NCI-H748 treated with DMSO at 0.1 percent for 48 hours (cell line): Measurements from ENCODE around the gene DCDC1.
A peak's percentile ranks its signal among the peaks of the same experiment; 100 is the strongest.
"Not testable (repeated sequence)": the region's sequence is repeated elsewhere in the genome, so short reads cannot be mapped to it uniquely, and the experiment has no call there.

ENCODE experiments used
- DNase-seq: peaks from one replicate; lab custom pipeline; 2025; lab: John Stamatoyannopoulos, UW

Gene DCDC1

DNA sequence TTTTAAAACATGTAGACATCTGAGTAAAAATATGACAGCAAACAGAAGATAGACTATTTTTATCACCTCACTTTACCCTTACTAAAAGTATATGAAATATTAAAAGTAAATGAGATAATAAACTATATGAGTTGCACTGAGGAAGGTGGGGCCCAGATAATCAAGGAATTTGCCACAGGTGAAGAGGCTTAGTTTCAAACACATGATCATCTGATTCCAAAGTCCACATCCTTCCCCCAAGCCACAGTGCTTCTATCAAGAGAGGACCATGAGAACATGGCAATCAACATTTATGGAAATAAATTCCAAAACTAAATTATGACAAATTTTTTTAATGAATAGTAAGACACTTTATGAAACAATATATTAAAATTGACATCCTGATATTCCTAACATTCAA, 384.0 kb downstream of the DCDC1 start:
- DNase-seq: no peak

DNA sequence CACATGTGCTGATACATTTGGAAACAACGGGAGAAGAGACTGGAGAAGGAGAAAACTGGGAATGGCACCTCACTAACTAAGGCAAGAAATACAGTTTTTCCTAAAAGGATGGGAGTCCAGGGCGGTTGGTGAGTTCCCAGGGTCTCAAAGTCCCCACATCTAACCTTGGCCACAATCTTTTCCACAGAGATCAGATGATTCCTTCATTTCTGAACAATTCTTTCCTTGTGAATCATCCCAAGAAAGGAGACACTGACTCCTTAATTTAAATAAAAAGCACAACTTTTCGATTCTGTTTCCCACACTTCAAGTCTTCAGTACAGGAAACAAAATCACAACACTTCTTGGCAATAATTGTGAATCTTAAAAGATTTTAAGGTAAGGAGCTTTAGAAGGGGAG, 384.7 kb downstream of the DCDC1 start:
- DNase-seq: no peak

DNA sequence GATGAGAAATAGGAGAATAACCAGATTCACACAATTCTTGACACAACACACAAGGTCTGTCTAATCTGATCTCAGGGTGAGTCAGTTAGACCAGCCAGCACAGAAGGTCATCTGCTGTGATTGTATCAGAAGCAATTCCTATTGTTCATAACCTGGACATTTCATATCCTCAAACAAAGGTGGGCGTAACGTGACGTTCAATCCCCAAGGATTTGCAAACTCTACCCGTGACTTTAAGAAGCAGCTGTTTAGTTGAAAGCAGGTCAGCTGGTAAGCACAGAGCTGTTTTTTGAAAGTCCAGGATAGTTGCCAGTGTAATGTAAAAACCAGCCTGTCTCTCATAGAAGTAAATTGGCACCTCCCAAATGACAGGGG, 385.1 kb downstream of the DCDC1 start:
- DNase-seq: no peak

DNA sequence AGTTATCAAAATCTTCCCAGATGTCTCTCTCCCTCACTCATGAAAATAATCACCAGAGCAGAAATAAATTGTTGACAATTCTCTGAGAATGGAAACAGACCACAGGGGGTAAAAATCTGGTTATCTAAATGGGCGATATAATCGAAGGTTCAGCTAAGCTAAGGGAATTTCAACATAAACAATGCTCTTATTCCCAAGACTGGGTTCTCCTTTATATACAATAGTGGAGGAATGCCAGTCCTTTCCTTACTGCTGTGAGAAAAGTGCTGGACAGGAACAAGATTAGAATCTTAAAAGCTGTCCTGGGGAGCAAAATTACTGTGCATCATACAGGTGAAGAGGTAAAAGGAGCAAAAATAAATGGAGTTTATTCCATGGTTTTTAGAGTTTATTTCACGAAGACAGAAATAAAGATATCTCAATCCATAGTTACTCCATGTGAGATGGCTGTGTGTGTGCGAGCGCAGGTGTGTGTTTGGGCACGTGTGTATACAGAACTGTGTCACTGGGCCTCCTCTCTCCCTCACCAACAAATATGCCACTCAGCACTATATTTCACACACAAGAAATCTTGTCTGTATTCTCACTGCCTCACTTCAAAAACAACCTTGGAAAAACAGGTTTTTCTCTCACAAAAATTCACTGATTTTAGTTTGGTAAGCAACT, 385.6 kb downstream of the DCDC1 start:
- DNase-seq: no peak

DNA sequence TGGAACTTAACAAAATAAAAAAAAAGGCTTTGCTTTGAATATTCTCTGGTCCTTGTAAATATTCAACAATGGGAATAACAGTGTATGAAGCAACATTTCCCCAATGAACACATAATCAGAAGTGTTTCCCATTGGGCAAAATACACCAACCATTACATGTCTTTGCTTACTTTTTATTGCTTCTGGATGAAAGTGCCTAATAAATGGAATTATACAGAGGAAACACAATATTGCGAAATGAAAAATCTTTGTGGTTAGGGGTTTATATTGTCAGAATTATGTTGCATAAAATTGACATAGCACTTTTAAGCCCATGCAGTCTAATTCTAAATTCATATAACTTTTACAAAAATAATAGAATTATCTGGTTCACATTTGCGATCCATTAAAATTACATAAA, 386.4 kb downstream of the DCDC1 start:
- no peak for DNase-seq

DNA sequence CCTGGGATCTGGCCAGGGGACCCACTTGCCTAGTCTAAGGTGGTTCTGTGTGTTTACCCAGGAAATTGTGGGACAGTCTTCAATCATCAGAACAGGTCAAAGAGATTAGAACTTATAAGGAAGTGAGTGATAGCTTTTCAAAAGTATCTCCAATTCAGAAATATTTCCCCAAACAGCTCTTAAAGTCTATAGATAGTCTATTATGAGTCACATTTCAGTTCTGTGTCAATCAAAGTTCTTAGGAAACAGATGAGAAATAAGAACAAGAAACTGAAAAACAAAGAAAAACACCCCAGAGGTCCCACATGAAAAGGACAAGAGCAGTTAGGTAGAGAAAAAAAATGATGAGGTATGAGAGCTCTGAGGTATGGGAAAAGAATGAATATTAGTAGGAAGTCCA, 402.0 kb downstream of the DCDC1 start:
- no peak for DNase-seq

DNA sequence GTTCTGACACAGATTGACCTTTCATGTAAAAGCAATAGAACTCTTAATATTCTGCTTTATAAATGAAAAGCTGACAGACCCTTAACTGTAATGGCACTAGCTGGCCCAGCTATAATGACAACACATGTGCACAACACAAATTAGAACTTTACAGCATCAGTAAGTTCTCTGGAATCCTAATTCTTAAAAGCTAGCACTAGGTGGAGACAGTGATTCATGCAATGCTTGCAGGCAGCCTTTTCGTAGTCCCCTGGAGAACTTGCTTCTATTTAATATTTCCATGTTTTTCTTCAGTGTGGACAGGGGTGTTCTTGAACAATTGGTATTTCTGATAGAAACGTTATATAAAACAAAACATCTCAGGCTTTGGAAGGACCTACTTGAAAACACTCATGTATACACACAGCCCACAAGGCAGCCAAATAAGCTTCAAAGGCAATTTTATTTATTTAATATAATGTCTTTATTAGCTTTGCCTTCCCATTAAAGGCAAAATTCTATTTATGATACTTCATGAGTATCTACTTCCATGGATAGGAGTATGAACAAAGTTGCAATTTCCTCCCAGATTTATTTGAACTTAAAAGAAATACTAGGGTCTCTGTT, 409.0 kb downstream of the DCDC1 start:
- peak; percentile 32 for DNase-seq

DNA sequence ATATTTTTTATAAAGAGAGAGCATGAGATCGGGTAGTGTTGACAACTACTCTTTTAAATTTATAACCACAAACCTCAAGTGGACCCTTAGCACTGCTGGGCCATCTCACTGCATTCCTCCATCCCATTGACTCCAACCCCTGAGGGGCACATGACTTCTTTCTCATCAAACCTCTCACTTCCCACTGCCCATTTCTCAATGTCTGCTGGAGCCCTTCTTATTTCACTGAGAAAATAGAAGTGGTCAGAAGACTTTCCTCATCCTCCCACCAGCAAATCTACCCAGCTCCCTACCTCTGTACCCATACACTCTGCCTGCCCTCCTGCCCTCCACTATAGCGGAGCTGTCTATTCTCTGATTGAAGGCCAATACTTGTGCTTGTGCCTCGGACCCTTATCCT, 412.8 kb downstream of the DCDC1 start:
- DNase-seq: no peak

DNA sequence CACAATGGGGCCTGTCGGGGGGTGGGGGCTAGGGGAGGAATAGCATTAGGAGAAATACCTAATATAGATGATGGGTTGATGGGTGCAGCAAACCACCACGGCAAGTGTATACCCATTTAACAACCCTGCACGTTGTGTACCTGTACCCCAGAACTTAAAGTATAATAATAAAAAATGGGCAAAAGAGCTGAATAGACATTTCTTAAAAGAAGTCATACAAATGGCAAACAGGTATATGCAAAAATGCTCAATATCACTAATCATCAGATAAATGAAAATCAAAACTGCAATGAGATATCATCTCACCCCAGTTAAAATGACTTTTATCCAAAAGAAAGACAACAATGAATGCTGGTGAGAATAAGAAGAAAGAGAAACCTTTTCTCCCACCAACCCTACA, 419.7 kb downstream of the DCDC1 start:
- no peak for DNase-seq

DNA sequence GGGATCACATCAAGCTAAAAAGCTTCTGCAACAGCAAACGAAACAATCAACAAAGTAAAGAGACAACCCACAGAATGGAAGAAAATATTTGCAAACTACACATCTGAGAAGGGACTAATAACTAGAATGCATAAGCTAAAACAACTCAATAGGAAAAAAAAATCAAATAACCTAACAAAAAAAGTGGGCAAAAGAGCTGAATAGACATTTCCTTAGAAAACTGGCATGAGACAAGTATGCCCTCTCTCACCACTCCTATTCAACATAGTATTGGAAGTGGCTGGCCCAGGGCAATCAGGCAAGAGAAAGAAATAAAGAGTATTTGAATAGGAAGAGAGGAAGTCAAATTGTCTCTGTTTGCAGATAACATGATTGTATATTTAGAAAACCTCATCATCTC, 421.8 kb downstream of the DCDC1 start:
- not testable (repeated sequence) for DNase-seq

DNA sequence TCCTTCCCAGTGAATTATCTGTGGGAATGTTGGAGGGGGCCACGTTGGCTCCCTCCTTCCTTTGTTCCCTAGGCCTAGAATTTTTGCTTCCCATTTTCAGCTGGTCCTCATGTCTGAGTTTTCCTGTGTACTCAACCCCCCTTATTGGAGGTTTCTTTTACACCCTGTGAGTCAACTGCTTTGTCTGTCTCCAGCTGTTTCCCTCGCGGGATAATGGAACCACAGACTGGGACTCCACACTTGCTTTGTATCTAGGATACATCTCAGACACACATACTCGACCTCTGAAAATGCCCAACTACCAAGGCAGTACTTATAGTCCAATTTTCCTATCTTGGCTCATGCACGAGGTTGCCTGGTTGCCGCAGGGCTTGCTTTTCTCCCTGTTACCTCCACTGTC, 430.7 kb downstream of the DCDC1 start:
- DNase-seq: no peak

DNA sequence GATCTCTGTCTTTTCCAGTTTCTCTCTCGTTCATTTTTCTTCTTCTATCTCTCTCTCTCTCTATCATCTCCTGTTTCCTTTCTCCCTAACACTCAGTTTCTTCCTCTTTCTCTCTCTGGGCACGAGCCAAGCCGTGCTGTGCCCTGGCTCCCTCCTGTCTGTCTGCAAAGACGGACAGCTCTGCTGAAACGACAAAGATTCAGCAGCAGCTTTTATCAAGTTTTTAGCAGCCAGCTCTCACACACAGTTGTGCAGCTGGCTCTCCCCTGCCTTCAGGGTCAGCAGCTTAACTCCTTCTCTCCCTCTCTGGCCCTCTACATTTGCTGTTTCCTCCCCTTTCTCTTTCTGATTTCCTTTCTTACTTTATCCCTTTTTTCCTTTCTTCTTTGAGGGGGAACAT, 431.4 kb downstream of the DCDC1 start:
- no peak for DNase-seq

DNA sequence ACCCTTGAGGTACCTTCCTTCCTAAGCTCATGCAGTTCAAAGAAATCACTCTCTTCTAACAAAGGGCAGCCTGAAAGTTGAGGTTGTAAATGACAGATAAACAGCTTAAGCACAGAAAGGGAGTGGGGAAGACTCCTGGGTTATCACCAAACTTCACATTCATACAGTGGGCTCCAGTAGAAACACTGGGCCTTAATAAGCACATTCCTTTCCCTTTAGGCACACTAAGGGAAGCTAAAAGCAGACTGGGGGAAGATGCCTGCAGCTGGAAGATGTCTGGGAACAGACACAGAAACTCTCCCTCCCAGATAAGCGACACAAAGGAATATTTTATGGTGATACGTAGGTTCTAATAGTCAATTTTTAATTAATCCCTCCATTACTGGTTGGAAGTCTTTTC, 433.0 kb downstream of the DCDC1 start:
- DNase-seq: no peak

DNA sequence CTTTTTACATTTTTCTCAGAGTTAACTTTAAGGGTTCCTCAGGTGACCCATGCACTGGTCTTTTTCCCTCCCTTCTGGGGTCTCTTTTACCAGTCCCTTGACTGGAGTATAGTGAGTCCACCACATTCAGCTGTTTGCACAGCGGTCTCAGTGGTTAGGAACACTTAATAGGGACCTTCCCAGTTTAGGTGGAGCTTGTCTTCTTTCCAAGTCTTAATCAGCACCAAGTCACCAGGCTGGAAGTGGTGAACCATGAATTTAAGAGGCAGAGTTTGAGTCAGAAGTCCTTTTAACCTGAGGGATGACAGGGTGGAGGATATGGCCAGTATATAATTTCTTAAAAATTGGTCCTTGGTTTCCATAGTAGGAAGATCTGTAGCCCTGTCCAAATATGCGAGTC, 433.7 kb downstream of the DCDC1 start:
- no peak for DNase-seq

DNA sequence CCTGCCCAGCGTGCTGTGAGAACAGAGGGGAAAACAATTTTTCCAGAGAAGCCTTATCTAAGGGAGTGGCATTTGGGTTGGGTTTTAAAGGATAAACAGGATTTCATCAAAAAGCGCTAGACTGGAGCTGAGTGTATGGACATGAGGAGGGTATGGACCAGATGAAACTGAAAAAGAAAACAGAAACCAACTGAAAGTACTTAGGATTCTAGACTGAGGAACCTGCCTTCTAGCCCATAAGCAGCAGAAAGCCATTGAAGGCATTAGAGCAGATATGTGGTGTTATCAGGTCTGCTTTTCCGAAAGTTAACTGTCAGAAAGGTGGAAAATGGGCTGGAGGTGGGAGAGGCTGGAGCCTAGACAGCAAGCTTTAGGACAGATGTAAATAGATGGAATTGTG, 443.4 kb downstream of the DCDC1 start:
- no peak for DNase-seq

DNA sequence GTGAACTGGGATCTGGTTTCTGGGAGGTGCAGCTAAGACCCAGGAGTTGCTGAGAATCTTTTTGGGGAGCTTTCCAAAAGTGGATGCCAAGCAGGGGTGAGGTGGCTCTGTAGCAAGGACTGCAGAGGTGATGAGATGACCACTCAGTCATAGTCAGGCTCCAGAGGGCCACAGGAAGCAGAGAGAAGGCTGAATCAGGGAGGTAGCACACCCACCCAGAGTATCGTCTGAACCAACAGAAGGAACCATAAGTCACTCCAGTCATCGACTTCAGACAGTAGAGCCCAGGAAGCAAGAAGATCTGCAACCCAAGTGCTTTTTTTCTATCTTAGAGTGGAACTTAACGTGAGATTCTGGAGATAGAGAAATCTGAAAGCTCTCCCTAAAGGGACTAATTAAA, 447.7 kb downstream of the DCDC1 start:
- DNase-seq: no peak

DNA sequence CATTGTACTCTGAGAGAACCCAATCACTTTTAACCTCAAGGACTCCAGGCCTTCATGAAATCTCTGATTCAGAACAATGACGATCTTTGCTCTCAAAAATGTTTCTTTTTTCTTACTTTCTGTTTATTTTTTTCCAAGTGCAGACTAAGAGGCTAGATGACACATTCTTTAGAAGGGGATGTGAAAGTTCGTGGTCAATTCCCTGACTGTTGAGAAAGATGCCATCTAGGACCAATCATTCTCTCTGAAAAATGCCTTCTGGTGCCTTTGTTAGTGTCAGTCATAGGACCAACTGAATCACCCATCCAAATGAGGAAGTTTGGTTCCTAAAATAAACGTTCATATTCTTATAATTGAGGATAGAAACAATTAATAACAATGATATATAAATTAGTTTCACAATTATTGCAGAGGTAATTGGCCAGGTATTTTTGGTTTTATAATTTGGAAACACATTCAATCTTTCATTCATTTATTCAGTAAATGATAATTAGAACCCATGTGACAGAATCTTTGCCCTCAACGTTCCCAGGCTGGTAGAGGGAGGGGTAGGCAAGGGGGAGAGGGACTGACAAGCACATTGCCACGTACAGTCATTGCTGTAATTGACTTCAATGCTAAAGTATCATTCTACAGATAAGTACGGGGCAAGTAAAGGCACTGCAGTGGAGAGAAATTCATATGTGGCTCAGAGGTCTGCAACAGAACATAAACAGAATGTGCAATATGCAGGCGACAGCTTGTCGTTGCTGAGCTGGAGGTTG, 450.0 kb downstream of the DCDC1 start:
- no peak for DNase-seq

DNA sequence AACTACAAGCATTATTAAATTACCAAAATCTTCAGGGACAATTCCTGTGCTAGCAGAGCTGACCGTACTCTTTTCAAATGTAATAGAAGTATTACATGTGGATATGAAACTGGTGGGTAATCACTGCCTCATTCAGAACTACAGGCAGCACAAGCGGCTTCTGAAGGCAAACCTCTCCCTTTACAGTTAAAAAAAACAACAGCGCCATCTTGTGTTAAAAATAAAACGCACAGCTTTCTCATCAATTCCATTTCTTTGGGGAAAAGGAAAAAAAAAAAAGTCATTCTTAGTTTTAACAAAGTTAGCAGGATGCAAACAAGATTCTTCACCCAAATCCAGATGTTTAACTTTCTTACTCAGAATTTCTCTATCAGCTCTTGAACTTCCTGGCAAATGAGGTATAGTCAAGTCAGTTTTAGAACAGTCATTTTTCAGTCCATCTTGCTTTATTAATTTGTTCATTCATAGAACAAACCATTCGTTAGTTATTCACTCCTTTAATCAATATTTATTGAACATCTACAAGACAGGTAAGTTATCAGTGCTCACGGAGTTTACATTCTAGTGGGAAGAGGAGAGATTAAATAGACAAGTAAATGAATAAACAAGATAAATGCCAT, 451.6 kb downstream of the DCDC1 start:
- peak; percentile 15 for DNase-seq

DNA sequence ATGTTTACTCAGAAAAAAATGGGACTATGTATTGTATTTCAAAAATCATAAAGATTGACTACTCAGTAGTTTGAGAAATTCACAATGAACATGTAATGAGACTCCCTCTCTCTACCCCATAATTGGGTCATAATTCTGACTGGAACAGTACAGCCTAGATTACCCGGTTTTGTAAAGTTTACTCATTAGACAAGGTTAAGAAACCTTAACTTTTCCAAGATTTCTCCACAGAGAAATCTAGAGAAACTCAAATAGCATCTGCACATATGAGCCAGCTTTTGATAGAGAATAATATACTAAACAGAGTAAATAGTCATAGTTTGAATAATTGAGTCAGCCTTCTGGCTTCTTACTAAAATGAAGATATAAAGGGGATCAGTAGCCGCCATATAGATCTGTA, 452.3 kb downstream of the DCDC1 start:
- DNase-seq: no peak

DNA sequence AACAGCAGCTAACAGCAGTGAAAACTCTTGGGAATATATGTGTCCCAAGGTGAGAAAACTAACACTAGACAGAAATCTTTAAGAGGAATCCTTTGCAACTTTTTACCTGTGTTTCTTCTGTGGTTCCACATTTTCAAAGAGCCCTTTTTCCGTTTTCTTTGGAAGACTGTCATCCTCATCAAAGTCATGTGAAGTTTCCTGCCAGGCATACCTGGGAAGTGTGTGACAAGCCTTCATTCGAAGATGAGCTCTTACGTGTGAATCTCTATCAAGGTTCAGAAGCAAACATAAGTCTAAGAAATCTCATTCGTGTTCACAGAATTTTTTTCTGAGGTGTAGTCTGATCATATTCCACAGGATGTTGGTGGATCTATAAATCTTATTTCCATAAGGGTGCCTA, 452.8 kb downstream of the DCDC1 start:
- no peak for DNase-seq

DNA sequence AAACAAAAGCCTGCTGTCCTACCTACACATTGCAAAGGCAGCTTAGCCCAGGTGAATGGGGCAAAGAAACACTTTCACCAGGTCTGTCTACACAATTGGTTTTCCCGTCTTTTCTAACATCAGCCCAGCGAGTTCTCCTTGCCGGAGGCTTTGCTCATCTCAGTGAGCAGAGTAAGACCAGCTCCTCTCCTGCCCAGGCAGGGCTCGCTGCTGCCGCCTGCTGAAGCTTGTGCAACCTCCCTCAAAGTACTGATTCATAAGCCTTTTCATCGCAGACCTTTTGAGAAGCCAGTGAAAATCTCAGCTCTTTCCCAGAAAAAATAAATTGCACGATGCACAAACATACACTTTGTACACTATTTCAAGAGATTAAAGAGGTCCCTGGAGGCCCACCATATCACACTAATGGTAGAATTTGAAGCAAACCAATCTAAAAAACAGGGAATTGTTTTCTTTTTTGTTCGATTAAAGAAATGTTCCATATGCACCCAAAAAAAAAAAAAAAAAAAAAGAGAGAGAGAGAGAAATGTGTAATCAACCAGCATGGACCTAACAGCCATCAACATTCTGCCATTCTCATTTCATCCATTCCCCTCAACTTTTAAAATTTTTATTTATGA, 455.3 kb downstream of the DCDC1 start:
- peak; percentile 16 for DNase-seq

DNA sequence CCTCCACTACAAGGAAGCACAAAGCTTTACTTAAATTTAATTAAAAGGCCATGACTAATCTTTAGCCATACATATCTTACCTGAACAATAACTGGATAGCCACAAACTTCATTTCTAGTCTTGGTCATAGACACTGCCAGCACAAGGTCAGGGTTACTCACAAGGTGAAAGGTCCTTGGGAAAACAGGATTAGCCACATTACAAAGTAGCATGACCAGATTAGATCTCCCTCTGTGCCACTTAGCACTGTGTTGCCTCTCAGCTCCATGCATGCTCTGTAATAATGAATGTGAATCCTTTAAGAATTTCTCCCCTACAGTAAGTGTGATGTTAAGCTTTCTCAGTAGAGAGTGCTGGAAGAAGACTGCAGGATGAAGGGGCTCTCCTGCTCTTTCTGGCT, 458.3 kb downstream of the DCDC1 start:
- no peak for DNase-seq

DNA sequence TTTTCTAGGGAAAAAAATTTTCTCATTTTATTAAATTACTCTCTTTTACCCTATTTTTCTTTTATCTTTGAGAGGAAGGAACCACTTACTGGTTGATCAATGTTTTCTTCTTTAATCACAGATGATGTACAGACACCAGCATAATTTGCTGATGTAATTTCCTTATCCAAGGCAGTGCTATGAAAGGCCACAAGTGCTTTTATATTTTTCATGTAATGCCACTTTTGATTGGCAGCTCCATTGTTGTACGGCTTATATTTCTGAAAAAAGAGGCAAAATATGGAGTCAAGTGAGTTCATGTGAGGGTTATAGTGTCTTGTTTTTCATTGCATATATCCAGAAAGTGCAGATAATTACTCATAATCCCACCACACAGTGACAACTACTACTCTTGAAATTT, 460.7 kb downstream of the DCDC1 start:
- no peak for DNase-seq
